ENCODE data around the gene ZNF684.
A peak's percentile ranks its signal among the peaks of the same experiment; 100 is the strongest.
"Not testable (repeated sequence)": the region's sequence is repeated elsewhere in the genome, so short reads cannot be mapped to it uniquely, and the experiment has no call there.

ZNF684 gene

DNA sequence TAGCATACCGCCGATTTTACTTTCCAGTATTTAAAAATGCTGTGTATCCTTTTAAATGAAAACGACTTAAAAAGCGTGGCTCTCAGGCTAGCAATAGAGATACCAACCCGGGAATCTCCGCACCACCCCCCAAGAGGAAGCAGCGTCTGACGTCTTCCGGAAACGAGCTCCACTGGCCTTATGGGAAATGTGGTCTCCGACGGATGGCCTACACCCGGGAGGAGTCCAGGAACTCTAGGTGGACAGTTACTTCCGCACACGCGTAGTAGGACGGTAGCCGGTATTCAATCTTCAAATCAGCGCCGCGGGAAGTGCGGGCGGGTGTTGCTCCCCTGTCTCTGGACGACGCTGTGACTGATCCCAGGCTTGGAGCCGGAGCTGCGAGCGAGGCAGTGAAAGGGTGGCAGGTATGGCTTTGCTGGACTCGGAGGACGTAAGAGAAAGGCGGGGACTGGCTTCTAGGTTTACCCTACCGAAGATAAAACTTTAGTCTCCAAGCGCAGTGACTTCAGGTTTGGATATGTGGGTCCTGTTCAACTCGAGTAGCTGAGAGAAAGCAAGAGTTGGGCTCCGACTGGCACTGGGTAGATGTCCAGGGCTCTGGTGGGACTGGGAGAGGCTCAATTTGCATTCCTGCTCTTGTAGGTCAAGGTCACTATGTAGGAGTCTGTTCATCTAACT lies at the start of gene ZNF684:
Gene ZNF684 (plus strand): TSS at position 257 of the 681 bp plus-strand sequence. CDS start 1,530 bp downstream, outside the sequence.
- DNase-seq = peak; percentile 85

DNA sequence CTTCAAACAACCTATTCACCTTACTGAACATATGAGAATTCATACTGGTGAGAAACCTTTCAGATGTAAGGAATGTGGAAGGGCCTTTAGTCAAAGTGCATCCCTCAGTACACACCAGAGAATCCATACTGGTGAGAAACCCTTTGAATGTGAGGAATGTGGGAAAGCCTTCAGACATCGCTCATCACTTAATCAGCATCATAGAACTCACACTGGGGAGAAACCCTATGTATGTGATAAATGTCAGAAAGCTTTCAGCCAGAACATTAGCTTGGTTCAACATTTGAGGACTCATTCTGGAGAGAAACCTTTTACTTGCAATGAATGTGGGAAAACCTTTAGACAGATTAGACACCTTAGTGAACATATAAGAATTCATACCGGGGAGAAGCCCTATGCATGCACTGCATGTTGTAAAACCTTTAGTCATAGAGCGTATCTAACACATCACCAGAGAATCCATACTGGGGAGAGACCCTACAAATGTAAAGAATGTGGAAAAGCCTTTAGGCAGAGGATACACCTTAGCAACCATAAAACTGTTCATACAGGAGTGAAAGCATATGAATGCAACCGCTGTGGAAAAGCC lies 36.0 kb upstream of the ZNF684 start:
- no peak for DNase-seq

DNA sequence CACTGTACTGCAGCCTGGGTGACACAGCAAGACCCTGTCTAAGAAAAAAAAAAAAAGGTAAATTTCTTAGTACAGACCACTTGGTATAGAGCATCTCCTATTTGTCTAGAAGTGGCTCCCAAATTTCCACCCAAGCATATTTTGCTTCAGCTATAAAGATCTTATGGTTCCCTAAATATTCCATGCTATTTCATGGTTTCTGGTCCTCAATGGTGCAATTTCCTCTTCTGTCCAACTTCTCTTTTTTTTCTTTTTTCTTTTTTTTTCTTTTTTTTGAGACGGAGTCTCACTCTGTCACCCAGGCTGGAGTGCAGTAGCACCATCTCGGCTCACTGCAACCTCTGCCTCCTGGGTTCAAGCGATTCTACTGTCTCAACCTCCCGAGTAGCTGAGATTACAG lies 28.8 kb upstream of the ZNF684 start:
- not testable (repeated sequence) for DNase-seq

DNA sequence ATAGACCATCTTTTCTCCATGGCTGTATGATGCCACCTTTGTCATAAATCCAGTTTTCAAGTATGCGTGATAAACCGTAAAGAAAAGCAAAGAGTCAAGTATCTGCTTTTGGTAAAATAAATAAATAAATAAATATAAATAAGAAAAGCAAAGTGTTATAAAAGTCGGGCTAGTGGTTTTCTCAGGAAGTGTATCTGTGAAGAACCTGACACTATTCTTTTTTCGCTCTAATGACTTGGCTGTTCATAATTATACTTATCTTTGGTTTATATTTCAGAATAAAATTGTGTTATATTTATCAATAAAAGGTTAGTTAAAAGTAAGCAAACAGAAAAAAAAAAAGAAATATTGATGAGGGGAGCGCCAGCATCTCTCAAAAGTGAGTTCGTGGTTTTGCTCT lies 23.5 kb upstream of the ZNF684 start:
- DNase-seq = no peak

DNA sequence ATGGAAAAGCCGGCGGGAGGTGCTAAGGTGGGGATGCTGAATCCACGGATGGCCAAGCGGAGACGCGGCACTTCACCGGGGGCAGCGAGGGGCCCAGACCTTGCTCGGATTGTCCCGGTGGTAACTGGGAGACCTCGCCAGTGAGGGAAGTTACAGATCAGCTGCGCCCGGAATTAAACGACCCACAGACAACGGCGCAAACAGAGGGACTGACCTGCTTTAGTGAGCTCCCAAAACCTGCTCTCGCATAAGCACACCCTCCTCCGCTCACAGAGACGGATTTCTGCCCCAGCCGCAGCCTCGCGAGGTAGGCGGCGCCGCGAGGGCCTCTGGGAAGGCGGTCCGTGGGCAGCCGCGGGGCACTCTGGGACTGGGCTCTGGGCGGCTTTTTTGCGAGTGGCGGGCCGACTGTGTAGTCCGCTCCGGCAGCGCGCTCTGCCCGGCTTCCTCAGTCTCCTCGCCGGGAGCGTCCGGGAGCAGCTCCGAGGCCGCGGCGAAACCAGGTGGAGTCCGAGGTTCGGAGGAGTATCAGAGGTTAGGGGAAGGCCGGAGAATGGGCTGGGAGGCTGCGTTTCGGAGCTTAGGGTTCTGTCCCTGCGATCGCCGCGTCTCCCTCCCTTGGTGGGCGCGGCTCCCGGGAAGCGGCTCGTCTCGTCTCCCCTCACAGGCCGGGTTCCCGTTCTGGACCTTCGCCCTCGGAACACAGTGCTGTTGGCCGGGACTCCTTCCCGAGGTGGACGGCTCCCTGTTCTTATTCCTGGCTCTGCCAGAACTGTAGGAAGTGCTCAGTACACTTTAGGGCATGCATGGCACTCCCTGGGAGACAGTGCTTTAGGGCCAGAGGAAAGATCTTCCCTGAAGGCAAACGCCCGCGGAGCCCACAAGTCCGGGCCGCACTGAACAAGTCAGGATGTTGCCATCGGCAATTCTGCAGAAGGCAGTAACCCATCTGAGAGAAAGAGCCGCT lies 22.8 kb upstream of the ZNF684 start, which contains the start of gene EXO5:
Gene EXO5 (plus strand): TSS at position 393 of the 967 bp plus-strand sequence. CDS start 5,778 bp downstream, outside the sequence.
- DNase-seq = peak; percentile 90

DNA sequence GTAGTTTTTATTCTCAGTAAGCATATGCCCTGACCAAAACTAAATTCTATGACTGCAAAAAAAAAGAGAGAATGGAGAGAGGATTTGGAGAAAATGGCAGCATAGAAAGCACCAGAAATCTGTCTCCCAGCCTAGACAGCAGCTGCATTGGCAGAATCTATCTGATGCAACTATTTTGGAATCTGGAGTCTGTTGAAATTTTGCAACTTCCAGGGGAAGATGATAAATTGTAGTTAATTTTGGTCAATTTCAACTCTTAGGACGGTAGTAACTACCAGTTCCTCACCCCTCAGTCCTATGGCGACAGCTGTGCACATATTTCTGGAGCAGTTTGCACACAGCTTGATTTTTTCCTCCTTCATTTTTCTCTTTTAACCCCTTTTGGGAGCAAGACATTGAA lies 11.9 kb upstream of the ZNF684 start:
- DNase-seq = no peak

DNA sequence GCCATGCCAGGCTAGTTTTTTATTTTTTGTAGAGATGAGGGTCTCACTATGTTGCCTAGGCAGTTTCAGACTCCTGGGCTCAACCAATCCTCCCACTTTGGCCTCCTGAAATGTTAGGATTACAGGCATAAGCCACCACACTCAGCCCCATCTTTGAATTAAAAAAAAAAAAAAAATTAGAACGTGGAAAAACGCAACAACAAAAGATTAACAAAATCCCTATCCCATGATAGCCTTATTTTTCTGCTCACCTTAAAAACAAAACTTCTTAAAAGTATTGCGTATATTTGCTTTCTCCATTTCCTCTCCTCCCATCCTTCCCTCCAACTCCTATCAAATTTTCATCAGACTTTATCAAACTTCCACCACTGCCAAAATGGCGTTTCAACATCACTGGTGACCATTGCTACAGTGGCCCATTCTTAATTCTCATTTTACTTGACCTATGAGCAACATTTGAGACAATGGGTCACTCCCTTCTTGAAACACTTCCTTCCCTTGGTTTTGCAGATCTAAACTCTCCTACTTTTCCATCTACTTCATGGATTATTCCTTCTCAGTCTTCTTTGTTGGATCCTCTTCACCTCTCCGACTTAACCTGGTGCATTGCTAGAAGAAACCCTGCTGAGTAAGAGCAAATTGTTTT lies 579 bp upstream of the ZNF684 start:
- no peak for DNase-seq

DNA sequence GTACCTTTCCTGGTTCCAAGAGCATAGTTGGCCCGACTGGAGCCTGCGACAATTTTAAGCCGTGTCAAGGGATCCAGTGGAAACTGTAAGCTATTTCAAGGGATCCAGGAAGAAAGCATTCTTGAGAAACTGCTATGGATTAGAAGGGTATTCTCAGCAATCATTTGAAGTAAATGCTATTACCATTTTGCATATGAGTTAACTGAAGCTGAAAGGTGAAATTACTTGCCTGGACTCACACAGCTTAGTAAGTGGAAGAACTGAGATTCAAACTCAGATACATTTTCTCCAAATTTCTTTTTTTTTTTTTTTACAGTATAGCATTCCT lies 589 bp downstream of the ZNF684 start:
- no peak for DNase-seq

DNA sequence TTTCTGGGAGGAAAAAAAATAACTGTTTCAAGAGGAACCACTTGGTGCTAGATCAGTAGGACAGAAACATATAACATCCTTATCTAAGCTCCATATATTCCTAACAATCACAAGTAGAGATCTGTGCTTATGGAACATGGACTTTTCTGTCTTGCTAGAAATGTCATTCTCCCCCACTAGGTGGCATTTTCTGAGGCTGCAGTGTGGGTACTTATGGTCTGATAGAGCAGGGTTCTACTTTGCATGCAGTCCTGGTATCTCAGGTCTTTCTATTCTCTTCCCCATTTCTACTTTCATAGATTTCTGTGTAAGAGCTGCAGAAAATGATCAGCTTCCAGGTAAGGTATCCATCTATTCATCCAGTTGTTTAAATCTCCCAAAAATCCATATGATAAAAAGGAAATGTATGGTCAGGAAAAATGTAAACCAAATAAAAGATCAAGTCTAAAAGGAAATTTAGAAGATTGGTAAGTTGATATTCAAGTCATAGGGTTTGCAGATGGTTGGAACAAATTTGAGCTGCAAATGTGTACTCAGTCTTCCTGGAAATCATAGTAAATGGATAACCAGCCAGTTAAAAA lies 1.5 kb downstream of the ZNF684 start:
- DNase-seq = no peak

DNA sequence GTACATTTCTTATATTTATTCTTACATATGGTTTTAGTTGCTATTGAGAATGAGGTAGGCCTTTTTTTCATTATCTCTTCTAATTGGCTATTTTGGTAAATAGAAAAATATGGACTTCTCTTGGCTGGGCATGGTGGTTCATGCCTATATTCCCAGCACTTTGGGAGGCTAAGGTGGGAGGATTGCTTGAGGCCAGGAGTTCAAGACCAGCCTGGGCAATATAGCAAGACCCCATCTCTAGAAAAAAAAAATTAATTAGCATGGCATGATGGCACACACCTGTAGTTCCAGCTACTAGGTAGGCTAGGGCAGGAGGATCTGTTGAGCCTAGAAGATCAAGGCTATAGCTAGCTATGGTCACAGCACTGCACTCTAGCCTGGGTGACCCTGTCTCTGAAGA lies 3.2 kb downstream of the ZNF684 start:
- no peak for DNase-seq

DNA sequence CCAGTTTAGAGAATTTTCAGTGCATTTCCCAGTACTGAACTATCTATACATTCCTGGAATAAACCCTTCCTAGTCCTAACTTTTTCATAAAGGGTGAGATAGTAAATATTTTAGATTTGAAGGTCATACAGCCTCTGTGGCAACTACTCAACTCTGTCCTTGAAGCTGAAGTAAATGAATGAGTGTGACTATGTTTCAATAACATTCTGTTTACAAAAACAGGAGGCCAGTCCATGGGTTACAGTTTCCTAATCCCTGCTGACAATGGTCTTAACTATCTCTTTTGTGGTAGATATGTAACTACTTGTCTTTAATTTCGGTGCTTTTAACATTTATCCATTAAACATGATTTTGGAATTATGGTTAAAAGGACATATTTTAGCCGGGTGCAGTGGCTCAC lies 4.3 kb downstream of the ZNF684 start:
- DNase-seq = no peak

DNA sequence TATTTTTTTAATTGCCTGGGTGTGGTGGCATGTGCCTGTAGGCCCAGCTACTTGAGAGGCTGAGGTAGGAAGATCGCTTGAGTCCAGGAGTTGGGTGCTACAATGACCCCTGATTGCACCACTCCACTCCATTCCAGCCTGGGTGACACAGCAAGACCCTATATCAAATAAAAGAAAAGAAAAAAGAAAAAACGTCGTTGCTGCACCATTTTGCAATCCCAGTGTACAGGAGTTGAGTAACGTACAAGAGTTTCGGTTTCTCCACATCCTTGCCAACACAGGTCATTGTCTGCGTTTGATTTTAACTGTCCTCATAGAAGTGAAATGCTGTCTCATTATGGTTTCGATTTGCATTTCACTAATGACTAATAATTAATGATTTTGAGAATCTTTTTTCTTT lies 7.9 kb downstream of the ZNF684 start:
- DNase-seq = no peak

DNA sequence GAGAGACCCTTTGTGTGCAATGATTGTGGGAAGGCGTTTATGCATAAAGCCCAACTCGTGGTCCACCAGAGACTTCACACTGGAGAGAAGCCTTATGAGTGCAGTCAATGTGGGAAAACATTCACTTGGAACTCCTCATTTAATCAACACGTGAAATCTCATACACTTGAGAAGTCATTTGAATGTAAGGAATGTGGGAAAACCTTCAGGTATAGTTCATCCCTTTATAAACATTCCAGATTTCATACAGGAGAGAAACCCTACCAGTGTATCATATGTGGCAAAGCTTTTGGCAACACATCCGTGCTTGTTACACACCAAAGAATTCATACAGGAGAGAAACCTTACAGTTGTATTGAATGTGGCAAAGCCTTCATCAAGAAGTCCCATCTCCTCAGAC lies 15.5 kb downstream of the ZNF684 start:
- no peak for DNase-seq

DNA sequence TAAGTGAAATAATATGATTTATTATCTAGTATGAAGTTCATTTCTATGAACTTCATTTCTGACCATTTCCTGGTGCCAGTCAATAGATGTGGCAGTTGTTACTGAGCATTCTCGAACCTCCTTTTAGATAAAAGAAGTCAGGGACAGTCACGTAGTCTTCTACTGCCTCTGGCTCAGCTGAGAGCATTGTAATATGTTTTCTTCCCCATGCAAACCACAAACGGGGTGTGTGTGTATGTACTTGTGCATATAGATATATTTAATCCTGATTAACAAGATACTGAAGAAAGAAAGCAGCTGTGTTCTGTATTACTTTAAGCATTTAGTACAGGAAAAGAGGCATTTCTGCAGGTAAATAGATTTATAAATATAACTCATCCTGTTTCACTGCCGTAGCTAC lies 21.6 kb downstream of the ZNF684 start:
- DNase-seq = no peak

DNA sequence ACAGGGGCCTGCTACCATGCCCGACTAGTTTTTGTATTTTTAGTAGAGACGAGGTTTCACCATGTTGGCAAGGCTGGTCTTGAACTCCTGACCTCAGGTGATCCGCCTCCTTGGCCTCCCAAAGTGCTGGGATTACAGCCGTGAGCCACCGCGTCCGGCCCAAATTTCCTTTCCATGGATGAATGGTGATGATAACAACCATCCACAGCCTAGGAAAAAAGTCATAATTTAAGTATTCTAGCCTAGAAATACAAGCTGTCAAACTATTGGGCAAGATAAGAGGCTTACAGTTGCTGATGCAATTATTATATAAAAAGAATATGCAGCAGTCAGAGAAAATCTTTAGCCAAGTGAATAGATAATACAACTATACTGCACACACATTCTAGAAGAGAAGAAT lies 23.4 kb downstream of the ZNF684 start:
- DNase-seq = not testable (repeated sequence)

DNA sequence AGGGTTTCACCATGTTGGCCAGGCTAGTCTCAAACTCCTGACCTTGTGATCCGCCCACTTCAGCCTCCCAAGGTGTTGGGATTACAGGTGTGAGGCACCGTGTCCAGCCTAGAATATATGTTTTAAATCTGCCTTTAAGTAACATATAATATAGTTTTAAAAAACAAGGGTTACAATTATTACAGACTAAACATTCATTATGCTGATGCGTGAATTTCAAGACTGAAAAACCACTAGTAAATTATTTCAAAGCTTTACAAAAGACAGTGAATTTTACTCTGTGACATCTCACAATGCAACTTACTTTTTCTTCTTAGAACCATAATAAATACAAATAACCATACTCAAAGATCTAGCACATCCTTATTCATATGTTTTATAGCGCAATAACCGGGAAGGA lies 24.7 kb downstream of the ZNF684 start:
- DNase-seq = no peak

DNA sequence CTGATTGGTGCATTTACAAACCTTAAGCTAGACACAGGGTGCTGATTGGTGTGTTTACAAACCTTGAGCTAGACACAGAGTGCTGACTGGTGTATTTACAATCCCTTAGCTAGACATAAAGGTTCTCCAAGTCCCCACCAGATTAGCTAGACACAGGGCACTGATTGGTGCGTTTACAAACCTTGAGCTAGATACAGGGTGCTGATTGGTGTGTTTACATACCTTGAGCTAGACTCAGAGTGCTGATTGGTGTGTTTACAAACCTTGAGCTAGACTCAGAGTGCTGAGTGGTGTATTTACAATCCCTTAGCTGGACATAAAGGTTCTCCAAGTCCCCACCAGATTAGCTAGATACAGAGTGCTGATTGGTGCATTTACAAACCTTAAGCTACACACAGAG lies 26.8 kb downstream of the ZNF684 start:
- DNase-seq = not testable (repeated sequence)

DNA sequence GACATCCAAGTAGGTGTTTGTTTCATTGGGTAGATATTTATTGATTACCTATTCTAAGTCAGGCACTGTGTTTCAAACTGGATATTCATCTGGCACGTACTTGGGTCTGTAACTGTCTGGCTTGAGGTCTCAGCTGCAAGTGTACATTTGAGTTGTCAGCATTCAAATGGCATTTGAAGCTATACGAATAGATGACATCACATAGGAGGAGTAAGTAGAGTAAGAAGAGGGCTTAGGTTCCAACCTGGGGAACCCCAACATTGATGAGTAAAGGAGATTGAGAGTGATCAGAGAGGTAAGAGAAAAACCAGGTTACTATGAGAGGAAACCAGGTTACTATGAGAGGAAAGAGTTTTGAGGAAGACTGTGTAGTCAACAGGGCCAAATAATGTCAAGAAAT lies 30.7 kb downstream of the ZNF684 start:
- DNase-seq = no peak

DNA sequence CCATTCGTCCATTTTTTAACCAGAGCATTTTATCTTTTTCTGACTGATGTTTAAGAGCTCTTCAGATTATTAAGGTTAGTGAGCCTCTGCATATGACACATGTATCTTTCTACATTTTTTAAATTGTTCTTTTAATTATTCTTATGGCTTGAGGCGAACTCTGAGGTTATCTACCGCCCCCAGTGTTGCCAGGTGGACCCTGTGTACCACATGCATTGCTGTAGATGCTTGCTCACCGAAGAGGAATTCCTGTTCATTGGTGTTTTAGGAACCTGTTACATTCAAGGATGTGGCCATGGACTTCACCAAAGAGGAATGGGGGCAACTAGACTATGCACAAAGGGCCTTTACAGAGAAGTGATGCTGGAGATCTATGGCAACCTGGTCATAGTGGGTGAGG lies 31.8 kb downstream of the ZNF684 start:
- no peak for DNase-seq

DNA sequence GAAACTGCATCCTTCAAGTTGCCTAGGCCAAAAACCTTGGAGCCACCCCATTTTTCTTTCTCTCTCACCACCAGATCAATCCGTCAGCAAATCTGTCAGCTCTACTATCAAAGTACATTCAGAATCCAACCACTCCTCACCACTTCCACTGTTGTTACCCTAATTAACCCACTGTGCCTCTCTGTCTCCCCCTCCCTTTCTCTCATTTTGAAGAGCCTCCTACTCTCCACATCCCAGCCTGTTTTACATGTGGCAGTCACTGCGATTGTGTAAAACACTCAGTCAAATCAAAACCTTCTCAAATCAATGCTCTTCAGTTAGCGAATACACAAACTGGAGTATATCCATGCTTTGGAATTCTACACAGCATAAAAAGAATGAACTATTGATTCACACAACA lies 33.1 kb downstream of the ZNF684 start:
- DNase-seq = no peak

DNA sequence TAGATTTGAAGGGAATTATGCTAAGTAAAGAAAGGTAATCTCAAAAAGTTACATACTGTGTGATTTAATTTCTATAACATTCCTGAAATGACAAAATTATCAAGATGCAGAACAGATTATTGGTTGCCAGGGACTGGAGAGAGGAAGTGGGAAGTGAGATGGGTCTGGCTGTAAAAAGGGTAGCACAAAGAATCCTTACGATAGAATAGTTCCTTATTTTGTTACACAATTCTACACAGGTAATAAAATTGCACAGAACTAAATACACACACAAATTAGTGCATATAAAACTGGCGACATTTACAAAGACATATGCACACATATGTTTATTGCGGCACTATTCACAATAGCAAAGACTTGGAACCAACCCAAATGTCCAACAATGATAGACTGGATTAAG lies 33.5 kb downstream of the ZNF684 start:
- no peak for DNase-seq

DNA sequence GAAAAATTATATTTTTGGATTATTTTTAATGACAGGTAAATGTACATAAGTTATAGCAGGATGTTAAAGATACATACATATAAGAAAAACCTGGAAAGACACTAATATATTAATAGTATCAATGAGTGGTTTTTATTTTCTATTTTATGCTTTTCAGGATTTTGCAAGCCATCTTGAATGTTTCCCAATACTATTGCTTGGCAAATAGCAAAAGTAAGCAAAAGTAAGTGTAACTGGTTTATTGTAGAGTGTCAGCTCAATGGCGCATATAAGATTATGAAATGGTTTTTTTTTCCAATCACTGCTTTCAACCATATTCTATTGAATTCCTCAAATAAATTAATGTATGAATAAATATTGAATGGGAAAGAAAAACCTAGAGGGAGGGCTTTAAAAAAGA lies 36.4 kb downstream of the ZNF684 start:
- no peak for DNase-seq

DNA sequence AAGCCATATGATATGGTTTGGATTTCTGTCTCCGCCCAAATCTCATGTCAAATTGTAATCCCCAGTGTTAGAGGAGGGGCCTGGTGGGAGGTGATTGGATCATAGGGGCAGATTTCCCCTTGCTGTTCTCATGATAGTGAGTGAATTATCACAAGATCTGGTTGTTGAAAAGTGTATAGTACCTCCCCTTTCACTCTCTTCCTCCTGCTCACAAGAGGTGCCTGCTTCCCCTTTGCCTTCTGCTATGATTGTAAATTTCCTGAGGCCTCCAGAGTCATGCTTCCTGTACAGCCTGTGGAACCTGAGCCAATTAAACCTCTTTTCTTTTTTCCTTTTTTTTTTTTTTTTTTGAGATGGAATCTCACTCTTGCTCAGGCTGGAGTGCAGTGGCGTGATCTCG lies 43.4 kb downstream of the ZNF684 start:
- not testable (repeated sequence) for DNase-seq
